ENCODE data around the gene FAM181A.

- TF ChIP-seq CTCF (IDR thresholded peaks at IDR 0.05; ENCODE audit: poor library complexity, severe bottlenecking), result no peak
- no peak for TF ChIP-seq MXI1 (conservative IDR thresholded peaks at IDR 0.05; ENCODE audit: poor library complexity, severe bottlenecking)
- no peak for TF ChIP-seq REST (IDR thresholded peaks at IDR 0.05; ENCODE audit: borderline replicate concordance)
- no peak for TF ChIP-seq EZH2 (IDR thresholded peaks at IDR 0.05; ENCODE audit: borderline replicate concordance, insufficient read depth, low read length, poor library complexity, severe bottlenecking)
Observed at GRCh38 chr14:93936926-93937325, 9.8 kb downstream of the FAM181A start.
